K562 (cell line): Measurements from ENCODE around the gene WLS. TPM values are rescaled to one million over a fixed set of nuclear protein-coding genes. Genes with fewer than 3 reads are reported as not detected.

Experiments used
- ATAC-seq: fragments of 200-7000 bp; cut with Tn5 transposase; 3 replicates; pipeline ENCODE4 v1.9.1; 2020; ENCODE audit warnings: moderate library complexity
- BruUV-seq: library from RNA; stranded (reverse); fragments of 400-500 nt; replicated peaks from 2 replicates; lab custom pipeline; 2021; lab: Mats Ljungman, UMichigan
- CTCF ChIA-PET: fragments of 300-600 bp; formaldehyde crosslinking; extraction: SDS; loops from one replicate; lab custom pipeline; 2021; ENCODE audit warnings: low intra/inter-chr PET ratio; lab: Yijun Ruan, JAX
- POLR2A ChIA-PET: fragments of 300-600, 350-650 bp; sonication (Branson Sonifier 250); formaldehyde crosslinking; extraction: SDS; loops from one replicate; lab custom pipeline; 2021; ENCODE audit warnings: antibody characterized with exemption, inconsistent platforms; lab: Yijun Ruan, JAX
- DNase-seq, 4 experiments: peaks; one replicate each; pipeline versions ENCODE4 v3.0.0 to v3.0.0-alpha.2; 2011 to 2018; ENCODE audit warnings: low spot score in 3 of 4, mixed read lengths in 3 of 4; ENCODE audit errors: extremely low read depth in 1 of 4
- FAIRE-seq: peaks from 2 replicates; lab custom pipeline; 2011; peaks lifted over from hg19 to GRCh38; lab: Jason Lieb, UNC
- H2AFZ ChIP-seq: 2 replicates; pipeline ENCODE4 v1.6.0; 2011; ENCODE audit warnings: low read depth, low read length, control low read depth, inconsistent platforms
- H3K27ac ChIP-seq: fragments of 200-600 bp; 3 replicates; pipeline ENCODE4 v1.8.0; 2011; ENCODE audit warnings: low read depth, mild to moderate bottlenecking, control low read depth, inconsistent platforms, low read length, moderate library complexity, mixed read lengths; ENCODE audit errors: extremely low read depth
- H3K27me3 ChIP-seq, 2 experiments: fragments of 300-600 bp in 1 of 2; 2 replicates in 1 of 2; 3 replicates in 1 of 2; pipeline versions ENCODE4 v1.6.0 to v1.8.0; 2011; ENCODE audit warnings: inconsistent platforms in 2 of 2, low read length in 2 of 2, mild to moderate bottlenecking in 1 of 2, mixed read lengths in 1 of 2, moderate library complexity in 1 of 2; ENCODE audit not compliant: control insufficient read depth in 2 of 2, insufficient read depth in 2 of 2
- H3K36me3 ChIP-seq: fragments of 300-600 bp; 3 replicates; pipeline ENCODE4 v1.8.0; 2011; ENCODE audit warnings: mild to moderate bottlenecking, low read length, inconsistent platforms; ENCODE audit not compliant: control insufficient read depth, insufficient read depth
- H3K4me1 ChIP-seq, 2 experiments: fragments of 200-600 bp in 1 of 2; replicated peaks in 1 of 2; 2 replicates in 1 of 2; 3 replicates in 1 of 2; pipeline versions ENCODE4 v1.5.1 to v1.8.0; 2011; ENCODE audit warnings: inconsistent platforms in 2 of 2, low read length in 2 of 2, mild to moderate bottlenecking in 1 of 2, mixed read lengths in 1 of 2, moderate library complexity in 1 of 2; ENCODE audit not compliant: control insufficient read depth in 2 of 2, insufficient read depth in 2 of 2
- H3K4me2 ChIP-seq: 2 replicates; pipeline ENCODE4 v1.6.1; 2011; ENCODE audit warnings: low read length, control low read depth, inconsistent platforms, mixed read lengths; ENCODE audit not compliant: insufficient read depth
- H3K4me3 ChIP-seq: fragments of 200-600 bp; sonication (generic), shearing (Covaris generic); 2 replicates; pipeline ENCODE4 v1.5.1; 2016; ENCODE audit warnings: control low read depth, inconsistent platforms
- H3K79me2 ChIP-seq: fragments of 200-600 bp; 3 replicates; pipeline ENCODE4 v1.8.0; 2011; ENCODE audit warnings: low read length, inconsistent platforms; ENCODE audit not compliant: control insufficient read depth, insufficient read depth
- H3K9ac ChIP-seq, 2 experiments: 2 replicates each; pipeline versions ENCODE4 v1.6.0 to v1.6.1; 2011; ENCODE audit warnings: low read depth in 2 of 2, low read length in 2 of 2, control low read depth in 1 of 2, inconsistent platforms in 1 of 2, mild to moderate bottlenecking in 1 of 2, mixed read lengths in 1 of 2; ENCODE audit not compliant: insufficient read depth in 1 of 2
- H3K9me1 ChIP-seq: one replicate; pipeline ENCODE4 v1.6.0; 2011; ENCODE audit warnings: inconsistent platforms, mild to moderate bottlenecking, low read length, moderate library complexity; ENCODE audit not compliant: control insufficient read depth, insufficient read depth
- H3K9me3 ChIP-seq: replicated peaks from 2 replicates; pipeline ENCODE4 v1.5.1; 2011; ENCODE audit warnings: low read depth, low read length, inconsistent platforms; ENCODE audit not compliant: control insufficient read depth, insufficient read depth
- H4K20me1 ChIP-seq: replicated peaks from 2 replicates; pipeline ENCODE4 v1.6.1; 2011; ENCODE audit warnings: low read length, inconsistent platforms, mixed read lengths; ENCODE audit not compliant: control insufficient read depth, insufficient read depth
- CTCF ChIP-seq, 3 experiments: IDR thresholded peaks in 2 of 3; conservative IDR thresholded peaks in 1 of 3; 2 replicates each; pipeline ENCODE4 v1.5.1; 2011 to 2012; ENCODE audit warnings: low read length in 3 of 3, mild to moderate bottlenecking in 3 of 3, control low read depth in 2 of 3, improper control_type of control experiment in 1 of 3, inconsistent platforms in 1 of 3, low read depth in 1 of 3, mixed read lengths in 1 of 3, moderate library complexity in 1 of 3; ENCODE audit not compliant: insufficient read depth in 2 of 3
- RAD21 ChIP-seq, 2 experiments: fragments of 250-450 bp in 1 of 2; fragments of 450-650 bp in 1 of 2; sonication (Bioruptor Pico) in 1 of 2; formaldehyde crosslinking in 1 of 2; IDR thresholded peaks in 1 of 2; conservative IDR thresholded peaks in 1 of 2; 2 replicates each; pipeline versions ENCODE4 v1.4.0 to v1.8.0; 2020 to 2022; ENCODE audit warnings: mild to moderate bottlenecking in 2 of 2, moderate library complexity in 1 of 2
- REST ChIP-seq, 2 experiments: fragments of 450-650 bp; formaldehyde crosslinking in 1 of 2; IDR thresholded peaks; 2 replicates each; pipeline versions ENCODE4 v1.4.0 to v1.6.1; 2014 to 2020; ENCODE audit warnings: mild to moderate bottlenecking in 2 of 2, borderline replicate concordance in 1 of 2, low read depth in 1 of 2
- SMAD3 ChIP-seq: fragments of 450-650 bp; formaldehyde crosslinking; conservative IDR thresholded peaks from 2 replicates; pipeline ENCODE4 v1.4.0; 2020; ENCODE audit warnings: mild to moderate bottlenecking
- SMC3 ChIP-seq: conservative IDR thresholded peaks from 2 replicates; pipeline ENCODE4 v1.6.1; 2011; ENCODE audit warnings: low read depth, low read length, improper control_type of control experiment; ENCODE audit not compliant: insufficient read depth
- STAG1 ChIP-seq: sonication (generic); formaldehyde crosslinking; IDR thresholded peaks from 2 replicates; pipeline ENCODE4 v1.5.0; 2020; ENCODE audit warnings: missing genetic modification reagents, borderline replicate concordance
- WGBS: fragments of 100-300 bp; shearing (Covaris generic); methylation state at CpG from one replicate; pipeline ENCODE4 v1.1.6; 2016; ENCODE audit warnings: low coverage, mixed read lengths; ENCODE audit not compliant: insufficient coverage; ENCODE audit errors: missing lambda C conversion rate; 5-methylcytosine and 5-hydroxymethylcytosine counted together
- in situ Hi-C: fragments of 300-500 bp; cut with MboI; formaldehyde crosslinking; loops from 4 replicates; pipeline ENCODE4 v1.15.0; 2018; ENCODE audit warnings: inconsistent platforms, mixed read lengths
- intact Hi-C: fragments of 100-400 bp; cut with micrococcal nuclease; formaldehyde crosslinking; loops from 2 replicates; pipeline ENCODE4 v1.14.2; 2022
- polyA plus RNA-seq, 8 experiments: library from polyadenylated mRNA; depleted of rRNA in 4 of 8; stranded (reverse) in 5 of 8; unstranded in 3 of 8; fragments of >200 nt; fragmentation: Nextera tagmentation in 2 of 8; fragmentation: Illumina TruSeq in 1 of 8; extraction: Ambion mirVana in 2 of 8; extraction: Trizol in 1 of 8; gene quantifications; 2 replicates each; pipeline versions ENCODE4 v1.2.1 to v1.2.3, GENCODE V29; 2011 to 2014; ENCODE audit warnings: inconsistent platforms in 1 of 8, missing spikeins in 1 of 8
- total RNA-seq, 7 experiments: library from RNA; depleted of rRNA in 6 of 7; stranded (reverse); fragments of >200 nt in 6 of 7; fragmentation: Illumina TruSeq in 2 of 7; extraction: Trizol in 2 of 7; gene quantifications; 2 replicates each; pipeline versions ENCODE4 v1.2.1 to v1.2.3, GENCODE V29; 2011 to 2021; ENCODE audit warnings: low replicate concordance in 1 of 7
- TF ChIP-seq, protein P1 (sequence below): fragments of 450-650 bp; formaldehyde crosslinking; IDR thresholded peaks from 2 replicates; pipeline ENCODE4 v1.4.0; 2020; ENCODE audit warnings: mild to moderate bottlenecking, moderate library complexity

WLS gene
- total and polyA plus RNA-seq, 9 of the 15 experiments (the other 6 are each of a cell fraction or from before 2014, with no cell fraction given), result 0.47 TPM; not detected in 8

GRCh38 chr1:68120136-68120791 is 112.1 kb downstream of the WLS start:
- WGBS, result 17% methylated on average over 7 of the region's 7 CpGs
- intact Hi-C loops (loop anchor here (1.0 to 5.0 kb wide), 2 partner anchors 222 to 322 kb away; no protein-coding TSS in a partner anchor), in situ Hi-C loops (loop anchor here (5.0 to 25.0 kb wide), 3 partner anchors 222 to 1617 kb away; no protein-coding TSS in a partner anchor)
- Histone ChIP-seq H3K36me3 (no peaks in the 10 kb centered on the region), H3K9ac (no peak overlapping the region), H3K79me2 (no peaks in the 10 kb centered on the region), H3K4me1 (no peaks in the 10 kb centered on the region), H4K20me1 (no peaks in the 10 kb centered on the region), H3K27me3 (0 out of 5 replicates have a peak, but pooled peaks cover 0 to 4% of the 10 kb centered on the region in 2 experiments), H3K27ac (no peak overlapping the region), H3K4me2 (no peak overlapping the region), H3K4me3 (no peak overlapping the region), H3K9me3 (no peaks in the 10 kb centered on the region), H2AFZ (no peak overlapping the region), H3K9me1 (no peaks in the 10 kb centered on the region)
- peak; percentile 55 to 70 (median 66) for DNase-seq
- no TSS peak for BruUV-seq
- POLR2A ChIA-PET, result interaction anchor here (0.7 to 1.0 kb wide), 2 partner anchors 17 to 222 kb away, joined by 3 to 4 read pairs; no protein-coding TSS in a partner anchor
- CTCF ChIA-PET, result interaction anchor here (0.6 to 1.7 kb wide), 8 partner anchors 201 to 1618 kb away, joined by 3 to 14 read pairs (median 4); no protein-coding TSS in a partner anchor
- peak; percentile 85 for ATAC-seq
- peak; percentile 94 for FAIRE-seq
- TF ChIP-seq CTCF (IDR thresholded peaks at IDR 0.05 in 2 of 3, conservative IDR thresholded peaks at IDR 0.05 in 1 of 3; ENCODE audit: insufficient read depth in 2 of 3, low read depth in 1 of 3, low read length in 3 of 3) (peak; percentile 63 to 85 (median 80)), SMC3 (peak; percentile 62), RAD21 (CRISPR knock-in tag; conservative IDR thresholded peaks at IDR 0.05 in 1 of 2, IDR thresholded peaks at IDR 0.05 in 1 of 2) (peak; percentile 82 to 88), REST (IDR thresholded peaks at IDR 0.05; ENCODE audit: borderline replicate concordance) (peak; percentile 64), REST (CRISPR knock-in tag; IDR thresholded peaks at IDR 0.05; ENCODE audit: low read depth) (no peak), SMAD3 (CRISPR knock-in tag) (no peak), STAG1 (CRISPR knock-in tag) (peak; percentile 36; the same call in 1 of the 2 replicates)
- TF ChIP-seq, protein P1, sequence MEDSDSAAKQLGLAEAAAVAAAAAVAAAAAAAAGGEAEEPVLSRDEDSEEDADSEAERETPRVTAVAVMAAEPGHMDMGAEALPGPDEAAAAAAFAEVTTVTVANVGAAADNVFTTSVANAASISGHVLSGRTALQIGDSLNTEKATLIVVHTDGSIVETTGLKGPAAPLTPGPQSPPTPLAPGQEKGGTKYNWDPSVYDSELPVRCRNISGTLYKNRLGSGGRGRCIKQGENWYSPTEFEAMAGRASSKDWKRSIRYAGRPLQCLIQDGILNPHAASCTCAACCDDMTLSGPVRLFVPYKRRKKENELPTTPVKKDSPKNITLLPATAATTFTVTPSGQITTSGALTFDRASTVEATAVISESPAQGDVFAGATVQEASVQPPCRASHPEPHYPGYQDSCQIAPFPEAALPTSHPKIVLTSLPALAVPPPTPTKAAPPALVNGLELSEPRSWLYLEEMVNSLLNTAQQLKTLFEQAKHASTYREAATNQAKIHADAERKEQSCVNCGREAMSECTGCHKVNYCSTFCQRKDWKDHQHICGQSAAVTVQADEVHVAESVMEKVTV, result peak; percentile 41; the same call in 1 of the 2 replicates
